Activated T-cell treated with anti-CD3 and anti-CD28 coated beads for 4 hours (primary cell): ENCODE measurements around the gene RRAD.
"Not testable (repeated sequence)": the region's sequence is repeated elsewhere in the genome, so short reads cannot be mapped to it uniquely, and the experiment has no call there.

ENCODE experiments used
- DNase-seq: peaks from one replicate; pipeline ENCODE4 v3.0.0-alpha.2; 2020

RRAD gene

DNA sequence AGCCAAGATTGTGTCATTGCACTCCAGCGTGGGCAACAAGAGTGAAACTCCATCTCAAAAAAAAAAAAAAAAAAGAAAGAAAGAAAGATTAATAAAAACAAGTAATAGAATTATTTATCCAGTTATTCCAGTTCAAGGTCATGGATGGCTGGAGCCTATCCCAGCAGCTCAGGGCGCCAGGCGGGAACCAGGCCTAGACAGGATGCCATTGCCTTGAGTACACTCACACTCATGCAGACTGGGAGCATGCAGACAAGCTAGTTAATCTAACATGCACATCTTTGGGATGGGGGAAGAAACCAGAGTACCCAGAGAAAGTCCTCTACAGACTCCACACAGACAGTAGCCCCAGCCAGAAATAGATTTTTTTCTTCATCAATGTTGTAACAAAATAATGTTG, 27.1 kb downstream of the RRAD start:
- DNase-seq = no peak

DNA sequence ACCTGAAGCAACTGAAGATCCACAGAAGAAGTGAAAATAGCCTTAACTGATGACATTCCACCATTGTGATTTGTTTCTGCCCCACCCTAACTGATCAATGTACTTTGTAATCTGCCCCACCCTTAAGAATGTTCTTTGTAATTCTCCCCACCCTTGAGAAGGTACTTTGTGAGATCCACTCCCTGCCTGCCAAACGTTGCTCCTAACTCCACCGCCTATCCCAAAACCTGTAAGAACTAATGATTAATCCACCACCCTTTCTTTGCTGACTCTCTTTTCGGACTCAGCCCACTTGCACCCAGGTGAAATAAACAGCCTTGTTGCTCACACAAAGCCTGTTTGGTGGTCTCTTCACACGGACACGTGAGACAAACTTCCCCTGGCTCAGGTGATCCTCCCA, 28.7 kb downstream of the RRAD start:
- DNase-seq = not testable (repeated sequence)

DNA sequence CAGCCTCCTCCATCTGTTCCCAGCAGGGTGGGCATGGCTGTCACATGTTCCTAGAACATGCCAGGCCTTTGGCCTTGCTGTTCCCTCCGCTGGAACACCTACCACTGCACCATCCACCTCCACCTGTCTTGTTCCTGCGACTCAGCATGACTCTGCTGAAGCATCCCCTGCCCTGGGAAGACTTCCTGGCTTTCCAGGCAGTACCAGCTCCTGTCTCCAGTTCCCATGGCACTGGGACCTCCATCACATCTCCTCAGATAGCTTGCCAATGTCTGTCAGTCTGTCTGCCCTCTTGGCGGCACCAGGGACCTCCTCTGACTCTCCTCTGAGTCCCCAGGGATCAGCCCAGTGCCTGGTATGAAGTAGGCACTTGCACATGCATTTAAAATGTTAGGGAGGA, 29.3 kb downstream of the RRAD start:
- DNase-seq = no peak

GRCh38 chr16:66895689-66895979, 29.7 kb downstream of the RRAD start:
- no peak for DNase-seq

DNA sequence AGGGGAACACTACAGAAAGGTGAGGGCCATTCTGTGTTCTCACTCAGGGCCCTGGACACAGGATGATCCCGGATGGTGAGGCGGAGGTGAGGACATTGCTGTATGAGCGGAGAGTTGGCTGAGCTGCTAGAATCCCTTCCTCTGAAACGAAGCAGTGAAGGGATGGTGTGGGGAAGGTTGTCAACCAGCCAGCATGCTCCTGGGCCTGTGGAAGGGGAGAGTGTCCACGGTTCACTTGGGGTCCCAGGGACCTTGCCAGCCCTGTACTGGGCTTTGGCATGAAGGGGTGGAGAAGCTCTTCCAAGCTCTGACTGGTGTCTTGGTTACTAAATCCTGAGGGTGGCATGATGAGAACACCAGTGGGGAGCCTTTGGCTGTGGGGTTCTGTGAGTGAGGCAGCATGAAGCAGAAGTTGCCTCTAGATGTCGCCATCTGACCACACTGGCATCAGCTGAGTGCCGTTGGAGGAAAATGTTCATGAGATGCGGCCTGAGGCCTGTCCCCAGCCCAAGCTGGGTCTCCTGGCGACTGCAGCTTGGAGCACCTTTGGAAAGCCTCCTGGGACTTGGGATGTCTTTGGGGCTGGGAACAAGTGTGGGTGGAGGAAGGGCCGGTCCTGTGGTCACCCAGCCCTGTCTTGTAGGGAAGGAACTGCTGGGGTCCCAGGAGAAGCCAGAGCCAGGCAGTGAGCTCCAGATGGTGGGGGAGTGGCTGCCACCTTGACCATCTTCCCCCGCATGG, 30.2 kb downstream of the RRAD start:
- peak; percentile 49 for DNase-seq

DNA sequence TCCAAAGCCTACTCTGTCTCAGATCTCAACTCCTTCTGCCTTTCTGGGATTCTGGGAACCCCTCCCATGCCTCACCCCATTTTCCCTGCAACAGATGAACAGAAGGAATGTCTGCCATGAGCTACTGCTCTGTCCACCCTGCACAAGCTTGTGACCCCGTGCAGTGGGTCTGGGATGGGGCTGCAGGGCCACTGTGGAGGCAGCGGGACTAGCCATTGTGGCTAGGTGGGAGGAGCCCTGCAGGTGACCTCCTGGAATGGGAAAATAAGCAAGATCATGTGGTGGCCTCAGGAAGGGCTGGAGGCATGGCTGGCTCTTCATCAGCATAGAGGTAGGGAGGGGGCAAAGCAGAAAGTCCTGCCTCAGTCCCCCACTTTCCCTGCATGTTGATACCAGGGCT, 31.3 kb downstream of the RRAD start:
- DNase-seq = no peak

DNA sequence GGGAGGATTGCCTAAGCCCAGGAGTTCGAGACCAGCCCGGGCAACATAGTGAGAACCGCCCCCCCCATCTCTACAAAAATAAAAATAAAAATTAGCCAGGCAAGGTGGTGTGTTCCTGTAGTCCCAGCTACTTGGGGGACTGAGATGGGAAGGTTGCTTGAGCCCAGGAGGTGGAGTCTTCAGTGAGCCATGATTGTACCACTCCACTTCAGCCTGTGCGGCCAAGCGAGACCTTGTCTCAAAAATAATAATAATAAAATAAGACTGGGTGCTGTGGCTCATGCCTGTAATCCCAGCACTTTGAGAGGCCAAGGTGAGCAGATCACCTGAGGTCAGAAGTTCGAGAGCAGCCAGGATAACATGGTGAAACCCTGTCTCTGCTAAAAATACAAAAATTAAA, 33.5 kb downstream of the RRAD start:
- DNase-seq = no peak

DNA sequence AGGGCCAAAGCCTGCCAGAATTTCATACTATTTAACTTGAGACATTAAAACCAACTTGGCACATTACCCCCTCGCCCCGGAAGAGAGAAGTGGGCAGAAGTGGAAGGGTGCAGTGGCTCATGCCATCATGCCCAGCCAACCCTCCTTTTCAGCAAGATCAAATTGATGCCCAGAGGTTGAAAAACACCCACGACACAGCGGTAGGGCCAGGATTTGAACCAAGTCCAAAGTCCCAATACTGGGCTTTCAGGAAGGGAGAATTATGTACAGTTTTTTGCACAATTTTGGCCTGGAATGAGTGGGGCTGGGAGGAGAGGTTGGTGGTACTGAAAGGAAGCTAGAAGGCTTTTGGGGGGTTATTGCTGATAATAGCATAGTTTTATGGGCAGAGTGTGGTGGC, 34.0 kb downstream of the RRAD start:
- no peak for DNase-seq

- no peak for DNase-seq
Observed at GRCh38 chr16:66890799-66891198, 34.5 kb downstream of the RRAD start.

GRCh38 chr16:66889622-66890021, 35.7 kb downstream of the RRAD start:
- DNase-seq = no peak

DNA sequence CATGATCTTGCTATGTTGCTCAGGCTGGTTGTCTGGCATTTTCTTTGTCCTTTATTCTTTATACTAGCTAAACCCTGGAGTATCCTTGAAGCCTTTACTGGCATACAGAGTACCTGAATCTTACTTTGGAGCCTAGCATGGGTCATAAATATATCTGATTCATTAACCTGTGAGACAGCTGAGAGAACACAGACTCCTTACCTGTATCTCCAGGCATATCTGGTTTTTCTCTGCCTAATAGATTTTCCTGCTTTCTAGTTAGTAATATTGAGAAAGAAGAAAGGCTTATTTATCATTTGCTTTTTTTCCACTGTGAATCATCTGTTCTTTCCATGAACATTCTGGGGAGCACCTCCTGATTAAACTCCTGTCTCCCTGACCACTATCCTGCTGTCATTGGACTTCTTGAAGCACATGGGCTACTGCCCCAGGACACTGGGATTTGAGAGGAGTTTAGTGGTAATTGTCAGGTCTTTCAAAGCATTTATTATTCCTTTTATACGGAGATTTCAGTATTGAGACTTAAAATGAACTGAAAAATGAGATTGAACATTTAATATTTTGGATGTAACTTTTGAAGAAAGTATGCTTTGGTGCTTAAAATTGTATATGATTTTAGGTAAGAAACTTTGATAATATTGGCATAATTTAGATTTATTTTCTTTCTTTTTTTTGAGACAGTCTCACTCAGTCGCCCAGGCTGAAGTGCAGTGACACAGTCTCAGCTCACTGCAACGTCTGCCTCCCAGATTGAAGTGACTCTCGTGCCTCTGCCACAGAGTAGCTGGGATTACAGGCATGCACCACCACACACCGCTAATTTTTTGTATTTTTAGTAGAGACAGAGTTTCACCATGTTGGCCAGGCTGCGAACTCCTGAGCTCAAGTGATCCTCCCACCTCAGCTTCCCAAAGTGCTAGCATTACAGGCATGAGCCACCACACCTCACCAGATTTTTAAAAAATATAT, 36.4 kb downstream of the RRAD start:
- no peak for DNase-seq

GRCh38 chr16:66886914-66887313, 38.4 kb downstream of the RRAD start:
- DNase-seq = no peak

- DNase-seq = no peak
Observed at GRCh38 chr16:66886321-66886720, 39.0 kb downstream of the RRAD start.

DNA sequence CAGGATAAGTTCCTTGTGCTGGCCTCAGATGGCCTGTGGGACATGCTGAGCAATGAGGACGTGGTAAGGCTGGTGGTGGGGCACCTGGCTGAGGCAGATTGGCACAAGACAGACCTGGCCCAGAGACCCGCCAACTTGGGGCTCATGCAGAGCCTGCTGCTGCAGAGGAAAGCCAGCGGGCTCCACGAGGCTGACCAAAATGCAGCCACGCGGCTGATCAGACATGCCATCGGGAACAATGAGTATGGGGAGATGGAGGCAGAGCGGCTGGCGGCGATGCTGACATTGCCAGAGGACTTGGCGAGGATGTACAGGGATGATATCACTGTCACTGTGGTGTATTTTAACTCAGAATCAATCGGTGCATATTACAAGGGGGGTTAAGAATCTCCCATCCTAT, 39.8 kb downstream of the RRAD start:
- no peak for DNase-seq

DNA sequence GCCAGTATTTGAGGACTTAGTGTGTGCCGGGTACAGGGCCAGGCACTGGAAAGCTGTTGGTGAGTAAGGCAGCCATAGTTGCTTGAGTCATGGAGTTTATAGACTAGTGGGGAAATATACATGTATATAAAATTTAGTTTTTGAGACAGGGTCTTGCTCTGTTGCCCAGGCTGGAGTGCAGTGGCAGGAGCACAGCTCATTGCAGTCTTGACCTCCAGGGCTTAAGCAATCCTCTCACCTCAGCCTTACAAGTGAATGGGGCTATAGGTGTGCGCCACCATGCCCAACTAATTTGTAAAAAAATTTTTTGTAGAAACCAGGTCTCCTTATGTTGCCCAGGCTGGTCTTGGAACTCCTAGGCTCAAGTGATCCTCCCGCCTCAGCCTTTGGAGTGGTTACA, 42.6 kb downstream of the RRAD start:
- no peak for DNase-seq

GRCh38 chr16:66881964-66882508, 43.3 kb downstream of the RRAD start:
- DNase-seq = no peak

- no peak for DNase-seq
Observed at GRCh38 chr16:66881560-66881959, 43.8 kb downstream of the RRAD start.

DNA sequence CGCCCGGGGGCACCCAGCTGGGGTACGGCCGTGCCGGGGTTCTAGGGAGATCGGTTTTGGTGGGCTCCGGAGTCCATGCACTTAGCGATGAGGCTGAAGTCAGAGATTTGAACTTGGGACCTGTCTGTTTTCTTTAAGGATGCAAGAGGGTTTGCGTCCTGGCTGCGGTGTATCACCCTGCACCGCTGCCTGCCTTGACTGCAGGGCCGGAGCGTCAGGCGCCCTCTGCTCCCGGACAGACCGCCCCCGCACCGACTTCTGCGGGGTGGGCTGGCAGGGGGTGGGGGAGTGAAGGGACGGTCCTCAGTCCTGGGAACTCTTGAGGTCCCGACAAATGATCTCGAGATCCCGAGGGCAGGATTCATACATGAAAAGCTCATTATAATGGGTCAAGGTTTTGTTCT, 44.3 kb downstream of the RRAD start:
- no peak for DNase-seq

DNA sequence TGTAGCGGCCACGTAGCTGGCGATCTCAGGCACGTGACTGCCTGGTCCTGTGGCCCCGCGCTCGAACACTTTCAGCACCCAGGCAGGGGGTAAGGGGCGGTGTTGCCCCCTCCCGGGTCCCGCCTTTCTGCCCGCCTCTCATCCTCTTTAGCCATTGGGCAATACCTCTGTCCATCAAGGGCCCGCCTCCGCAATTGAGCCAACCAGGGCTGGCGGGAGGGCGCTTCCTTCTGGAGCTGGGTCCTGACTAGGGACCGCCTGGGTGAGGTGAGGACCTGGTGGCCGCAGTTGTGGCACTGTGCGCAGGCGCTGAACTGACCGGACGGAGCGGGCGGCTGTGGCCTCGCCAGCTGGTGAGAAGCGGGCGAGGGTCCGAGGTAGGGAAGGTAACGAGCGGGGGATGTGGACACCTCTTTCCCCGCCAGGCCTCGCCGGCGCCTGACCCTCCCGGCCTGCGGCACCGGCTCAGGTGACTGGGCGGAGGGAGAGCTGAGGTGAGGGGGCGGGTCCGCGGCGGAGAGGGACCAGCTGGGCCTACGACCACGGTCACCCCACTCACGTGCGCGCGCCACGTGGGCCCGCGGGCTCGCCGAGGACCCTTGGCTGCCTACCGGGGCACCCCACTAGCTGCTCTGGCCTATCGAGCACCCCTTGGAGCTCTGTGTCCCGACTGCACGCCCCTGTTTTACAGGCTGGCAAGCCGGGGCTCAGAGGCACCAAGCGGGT, 44.9 kb downstream of the RRAD start, which contains the start of gene PDP2:
TSS of gene PDP2 (plus strand) at position 228 of the 726 bp plus-strand sequence. CDS start 3,770 bp downstream, outside the sequence.
- peak; percentile 83 for DNase-seq

DNA sequence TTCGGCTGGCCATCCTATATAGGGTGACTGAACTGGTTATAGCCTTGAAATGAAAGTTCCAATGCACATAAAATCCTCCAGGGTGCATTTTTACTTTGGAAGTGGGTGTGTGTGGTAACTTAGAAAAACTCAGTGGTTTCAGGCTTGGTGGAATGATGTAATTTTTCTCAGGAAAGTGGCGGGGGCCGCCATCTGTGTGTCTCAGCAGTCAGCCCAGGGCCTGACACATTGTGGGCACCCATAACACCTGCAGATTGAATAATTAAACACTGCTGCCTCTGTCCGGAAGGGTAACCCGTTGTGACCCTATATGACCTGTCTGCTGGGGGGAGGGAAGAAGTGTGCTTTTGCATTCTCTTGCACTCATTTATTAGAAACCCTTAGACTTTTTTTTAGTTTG, 47.3 kb downstream of the RRAD start:
- DNase-seq = peak; percentile 9

- no peak for DNase-seq
Observed at GRCh38 chr16:66874079-66874775, 51.1 kb downstream of the RRAD start.

DNA sequence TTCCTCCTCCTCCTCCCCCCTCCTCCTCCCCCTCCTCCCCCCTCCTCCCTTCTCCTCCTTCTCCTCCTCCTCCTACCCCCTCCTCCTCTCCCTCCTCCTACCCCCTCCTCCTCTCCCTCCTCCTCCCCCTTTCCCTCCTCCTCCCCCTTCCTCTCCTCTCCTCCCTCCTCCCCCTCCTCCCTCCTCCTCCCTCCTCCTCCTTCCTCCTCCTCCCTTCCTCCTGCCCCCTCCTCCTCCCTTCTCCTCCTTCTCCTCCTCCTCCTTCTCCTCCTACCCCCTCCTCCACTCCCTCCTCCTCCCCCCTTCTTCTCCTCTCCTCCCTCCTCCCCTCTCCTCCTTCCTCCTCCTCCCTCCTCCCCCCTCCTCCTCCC, 51.7 kb downstream of the RRAD start:
- no peak for DNase-seq
